Neural crest cell (in vitro differentiated cells): ENCODE data around the gene PAX3. TPM values are rescaled to one million over a fixed set of nuclear protein-coding genes. Genes with fewer than 3 reads are reported as not detected.

ENCODE experiments used
- DNase-seq: peaks from one replicate; pipeline ENCODE4 v3.0.0; 2021; ENCODE audit warnings: low read depth, mixed read lengths, low spot score
- H3K27ac Mint-ChIP-seq: one replicate; pipeline ENCODE4 v1.8.0; 2021; ENCODE audit warnings: mild to moderate bottlenecking, mixed read lengths; ENCODE audit not compliant: unreplicated experiment
- H3K27me3 Mint-ChIP-seq: 2 replicates; pipeline ENCODE4 v1.8.0; 2021; ENCODE audit warnings: low read depth, mild to moderate bottlenecking, mixed read lengths
- H3K36me3 Mint-ChIP-seq: 2 replicates; pipeline ENCODE4 v1.8.0; 2021; ENCODE audit warnings: low read depth, mild to moderate bottlenecking, mixed read lengths
- H3K4me1 Mint-ChIP-seq: 2 replicates; pipeline ENCODE4 v1.8.0; 2021; ENCODE audit warnings: mixed read lengths
- H3K4me3 Mint-ChIP-seq: one replicate; pipeline ENCODE4 v1.8.0; 2021; ENCODE audit warnings: mild to moderate bottlenecking, mixed read lengths
- H3K9me3 Mint-ChIP-seq: 2 replicates; pipeline ENCODE4 v1.8.0; 2021; ENCODE audit warnings: mixed read lengths
- total RNA-seq: library from RNA; stranded (reverse); gene quantifications from 2 replicates; pipeline ENCODE4 v1.2.1, GENCODE V29; 2021
- TF ChIP-seq, protein P1 (sequence below): fragments of 200-600 bp; sonication (generic); conservative IDR thresholded peaks from 2 replicates; pipeline ENCODE4 v1.5.0; 2021; ENCODE audit warnings: antibody characterized with exemption, mild to moderate bottlenecking

The PAX3 gene
- total RNA-seq, 1 donor from 2014 or later, result 52.2 TPM

DNA sequence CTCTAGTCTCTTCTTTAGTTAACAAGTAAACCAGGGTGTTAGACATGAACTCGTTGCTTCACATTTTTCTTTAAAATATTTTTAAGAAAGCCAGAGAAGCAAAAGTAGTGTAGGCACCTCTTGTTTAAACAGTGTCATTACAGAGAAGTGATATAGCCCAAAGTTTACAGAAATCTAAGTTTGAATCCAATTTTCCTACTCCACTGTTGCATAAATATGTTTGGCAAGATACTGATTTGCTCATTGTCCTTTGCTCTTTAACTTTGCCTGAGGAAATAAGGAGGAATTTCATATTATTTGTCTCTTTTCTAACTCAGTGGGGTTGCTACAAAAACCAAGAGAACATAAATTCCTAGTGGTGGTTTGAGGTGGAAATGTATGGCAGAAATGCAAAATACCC is 81.1 kb downstream of the PAX3 start:
- no peak for DNase-seq
- Mint-ChIP-seq H3K9me3 (peaks cover 4% of the 10 kb centered on the region), H3K4me1 (peaks cover 13% of the 10 kb centered on the region), H3K36me3 (peaks cover 42% of the 10 kb centered on the region), H3K27ac (no peak overlapping the region), H3K27me3 (peaks cover 6% of the 10 kb centered on the region), H3K4me3 (no peak overlapping the region)
- TF ChIP-seq, protein P1, sequence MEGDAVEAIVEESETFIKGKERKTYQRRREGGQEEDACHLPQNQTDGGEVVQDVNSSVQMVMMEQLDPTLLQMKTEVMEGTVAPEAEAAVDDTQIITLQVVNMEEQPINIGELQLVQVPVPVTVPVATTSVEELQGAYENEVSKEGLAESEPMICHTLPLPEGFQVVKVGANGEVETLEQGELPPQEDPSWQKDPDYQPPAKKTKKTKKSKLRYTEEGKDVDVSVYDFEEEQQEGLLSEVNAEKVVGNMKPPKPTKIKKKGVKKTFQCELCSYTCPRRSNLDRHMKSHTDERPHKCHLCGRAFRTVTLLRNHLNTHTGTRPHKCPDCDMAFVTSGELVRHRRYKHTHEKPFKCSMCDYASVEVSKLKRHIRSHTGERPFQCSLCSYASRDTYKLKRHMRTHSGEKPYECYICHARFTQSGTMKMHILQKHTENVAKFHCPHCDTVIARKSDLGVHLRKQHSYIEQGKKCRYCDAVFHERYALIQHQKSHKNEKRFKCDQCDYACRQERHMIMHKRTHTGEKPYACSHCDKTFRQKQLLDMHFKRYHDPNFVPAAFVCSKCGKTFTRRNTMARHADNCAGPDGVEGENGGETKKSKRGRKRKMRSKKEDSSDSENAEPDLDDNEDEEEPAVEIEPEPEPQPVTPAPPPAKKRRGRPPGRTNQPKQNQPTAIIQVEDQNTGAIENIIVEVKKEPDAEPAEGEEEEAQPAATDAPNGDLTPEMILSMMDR, result no peak

DNA sequence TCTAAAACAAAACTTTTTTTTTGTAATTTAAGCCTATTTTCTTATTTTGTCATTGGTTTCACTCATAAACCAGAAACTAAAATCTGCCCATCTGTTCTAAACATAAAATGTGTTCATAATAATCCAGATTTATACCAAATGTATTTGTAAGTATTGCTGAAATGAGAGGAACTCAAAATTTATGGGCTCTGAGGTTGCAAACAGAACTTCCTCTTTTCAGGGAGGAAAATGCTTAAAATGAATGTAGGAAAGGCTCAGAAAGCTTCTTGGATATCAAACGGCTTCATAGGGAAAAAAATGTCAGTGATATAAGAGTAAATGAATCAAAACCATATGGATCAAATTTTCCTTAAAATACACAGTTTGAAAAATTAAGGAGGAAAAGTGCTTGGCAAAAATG is 83.9 kb downstream of the PAX3 start:
- Mint-ChIP-seq H3K4me1 (peaks cover 14% of the 10 kb centered on the region), H3K9me3 (peaks cover 4% of the 10 kb centered on the region), H3K27ac (no peak overlapping the region), H3K27me3 (no peaks in the 10 kb centered on the region), H3K4me3 (no peak overlapping the region), H3K36me3 (peaks cover 37% of the 10 kb centered on the region)
- no peak for DNase-seq
- TF ChIP-seq, protein P1, result no peak

DNA sequence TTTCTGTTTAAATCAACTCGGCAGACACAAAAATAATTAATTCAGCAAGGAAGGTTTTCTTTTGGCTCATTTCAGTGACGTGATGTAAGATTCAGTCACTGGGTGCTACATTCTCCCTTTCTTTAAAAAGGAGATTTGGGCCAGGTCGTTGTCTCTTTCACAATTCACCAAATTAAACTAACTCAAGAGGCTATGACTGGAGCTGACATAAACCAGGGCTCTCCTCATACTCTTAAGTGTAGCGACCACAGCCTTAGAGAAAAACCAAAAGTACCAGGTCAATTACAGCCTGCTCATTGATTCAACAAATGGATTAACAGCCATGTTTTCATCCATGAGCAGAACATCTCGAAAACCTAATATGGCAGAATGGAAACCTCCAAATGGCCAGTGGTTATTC is 85.7 kb downstream of the PAX3 start:
- H3K36me3 Mint-ChIP-seq, result peaks cover 41% of the 10 kb centered on the region
- H3K4me3 Mint-ChIP-seq, result no peak overlapping the region
- H3K27me3 Mint-ChIP-seq, result no peaks in the 10 kb centered on the region
- DNase-seq, result no peak
- H3K4me1 Mint-ChIP-seq, result peaks cover 28% of the 10 kb centered on the region
- TF ChIP-seq, protein P1, result no peak
- H3K27ac Mint-ChIP-seq, result no peak overlapping the region
- peaks cover 4% of the 10 kb centered on the region for H3K9me3 Mint-ChIP-seq

DNA sequence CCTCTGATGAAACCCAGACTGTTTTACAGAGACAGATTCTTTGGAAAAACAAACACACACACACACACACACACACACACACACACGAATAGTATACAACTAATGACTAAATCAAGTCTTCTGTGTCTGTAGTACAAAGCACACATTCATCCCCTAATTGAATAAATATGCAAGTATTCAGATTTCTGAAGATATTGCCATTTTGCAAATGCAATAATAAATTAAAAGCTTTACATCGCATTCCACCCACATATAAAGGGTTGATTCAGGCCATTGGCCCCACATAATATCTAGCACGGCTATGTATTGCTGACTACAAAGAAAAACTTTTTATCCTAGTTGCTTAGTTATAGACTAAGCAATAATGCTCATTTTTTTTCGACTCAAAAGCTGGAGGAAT is 86.2 kb downstream of the PAX3 start:
- no peak overlapping the region for H3K27ac Mint-ChIP-seq
- peaks cover 4% of the 10 kb centered on the region for H3K9me3 Mint-ChIP-seq
- no peaks in the 10 kb centered on the region for H3K27me3 Mint-ChIP-seq
- H3K4me3 Mint-ChIP-seq, result no peak overlapping the region
- no peak for DNase-seq
- peaks cover 28% of the 10 kb centered on the region for H3K4me1 Mint-ChIP-seq
- peaks cover 41% of the 10 kb centered on the region for H3K36me3 Mint-ChIP-seq
- TF ChIP-seq, protein P1, result no peak

DNA sequence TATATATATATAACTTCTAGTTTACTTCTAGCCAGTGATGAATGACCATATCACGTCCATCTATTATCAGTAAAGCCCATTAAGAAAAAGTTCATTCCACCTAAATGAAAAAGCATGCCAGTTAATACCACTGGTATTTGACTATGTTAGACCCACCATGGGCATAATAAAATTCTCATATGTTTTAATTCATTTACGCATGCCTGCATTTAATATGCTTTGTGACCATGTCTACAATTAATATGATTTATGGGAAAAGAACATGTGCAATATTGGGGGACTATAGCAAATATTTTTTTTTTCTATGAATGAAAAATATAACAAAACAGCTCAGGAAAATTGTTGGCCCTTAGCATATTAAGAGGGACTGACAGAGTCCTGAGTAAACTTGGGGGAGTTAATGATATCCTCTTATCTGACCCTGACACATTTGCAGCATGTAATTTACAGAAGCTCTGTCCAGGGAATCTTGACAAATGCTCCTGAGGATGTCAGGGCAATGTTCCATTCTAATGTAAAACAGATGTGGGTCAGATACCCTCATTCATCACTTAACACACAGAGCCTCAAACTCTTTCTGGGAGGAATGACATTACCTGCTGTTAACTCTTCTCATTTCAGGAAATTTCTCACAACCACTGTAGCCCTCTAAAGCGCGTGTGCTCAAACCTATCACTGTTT is 90.6 kb downstream of the PAX3 start:
- no peak overlapping the region for H3K4me3 Mint-ChIP-seq
- H3K27me3 Mint-ChIP-seq, result peaks cover 4% of the 10 kb centered on the region
- TF ChIP-seq, protein P1, result no peak
- H3K4me1 Mint-ChIP-seq, result peaks cover 23% of the 10 kb centered on the region
- H3K9me3 Mint-ChIP-seq, result no peaks in the 10 kb centered on the region
- no peak for DNase-seq
- no peak overlapping the region for H3K27ac Mint-ChIP-seq
- peaks cover 21% of the 10 kb centered on the region for H3K36me3 Mint-ChIP-seq
